Measurements from ENCODE around the gene FOLR2. TPM values are rescaled to one million over a fixed set of nuclear protein-coding genes. Genes with fewer than 3 reads are reported as not detected.
A peak's percentile ranks its signal among the peaks of the same experiment; 100 is the strongest.

The FOLR2 gene
- total RNA-seq, 4 donors from 2014 or later, result 7.3 to 70.3 (median 33.9) TPM

GRCh38 chr11:72230764-72231365 lies 14.3 kb downstream of the FOLR2 start:
- WGBS, 2 donors (ENCODE audit: low coverage in 1 of 2), result 90 to 93% methylated on average over 3 to 8 of the region's 18 CpGs
- no peak for TF ChIP-seq CTCF (IDR thresholded peaks at IDR 0.05)
- no peak for TF ChIP-seq EP300 (IDR thresholded peaks at IDR 0.05)
- no peak for TF ChIP-seq POLR2A (IDR thresholded peaks at IDR 0.05)
- no peak for TF ChIP-seq POLR2AphosphoS5 (IDR thresholded peaks at IDR 0.05)
- H3K27ac ChIP-seq, result peak overlapping the region in 1 of 4 donors; percentile 11
- no peak overlapping the region for H3K4me3 ChIP-seq
- ATAC-seq, result no peak
- no peaks in the 10 kb centered on the region for H3K27me3 ChIP-seq
- H3K4me1 ChIP-seq, result peaks cover 0 to 74% (median 15%) of the 10 kb centered on the region in 3 donors
- peaks cover 0 to 84% of the 10 kb centered on the region in 2 donors for H3K36me3 ChIP-seq
- no peaks in the 10 kb centered on the region for H3K9me3 ChIP-seq

- peaks cover 0 to 74% (median 10%) of the 10 kb centered on the region in 3 donors for H3K4me1 ChIP-seq
- H3K27ac ChIP-seq, result peak overlapping the region in 2 of 4 donors; percentile 48
- no peak for TF ChIP-seq POLR2AphosphoS5 (IDR thresholded peaks at IDR 0.05)
- TF ChIP-seq POLR2A (IDR thresholded peaks at IDR 0.05), result no peak
- no peak for TF ChIP-seq CTCF (IDR thresholded peaks at IDR 0.05)
- TF ChIP-seq EP300 (IDR thresholded peaks at IDR 0.05), result no peak
- H3K9me3 ChIP-seq, result no peaks in the 10 kb centered on the region
- 75 to 80% methylated on average over 2 of the region's 9 CpGs for WGBS, 2 donors (ENCODE audit: low coverage in 1 of 2)
- no peak overlapping the region for H3K4me3 ChIP-seq
- no peak for ATAC-seq
- peaks cover 0 to 91% of the 10 kb centered on the region in 2 donors for H3K36me3 ChIP-seq
- no peaks in the 10 kb centered on the region for H3K27me3 ChIP-seq
These were observed 15.0 kb downstream of the FOLR2 start for GRCh38 chr11:72231396-72232259.

GRCh38 chr11:72232260-72233055 lies 15.9 kb downstream of the FOLR2 start:
- H3K27ac ChIP-seq, result peak overlapping the region in 3 of 4 donors; percentile 48
- TF ChIP-seq CTCF (IDR thresholded peaks at IDR 0.05) (no peak), POLR2AphosphoS5 (IDR thresholded peaks at IDR 0.05) (no peak)
- H3K27me3 ChIP-seq, result no peaks in the 10 kb centered on the region
- no peak for ATAC-seq
- no peak overlapping the region for H3K4me3 ChIP-seq
- H3K9me3 ChIP-seq, result no peaks in the 10 kb centered on the region
- peaks cover 0 to 98% of the 10 kb centered on the region in 2 donors for H3K36me3 ChIP-seq
- 86 to 95% methylated on average over 11 to 14 of the region's 18 CpGs for WGBS, 2 donors (ENCODE audit: low coverage in 1 of 2)
- H3K4me1 ChIP-seq, result peaks cover 0 to 74% (median 12%) of the 10 kb centered on the region in 3 donors

GRCh38 chr11:72233056-72233772 lies 16.6 kb downstream of the FOLR2 start:
- no peak for TF ChIP-seq POLR2AphosphoS5 (IDR thresholded peaks at IDR 0.05)
- TF ChIP-seq POLR2A (IDR thresholded peaks at IDR 0.05), result no peak
- TF ChIP-seq EP300 (IDR thresholded peaks at IDR 0.05), result no peak
- no peak for TF ChIP-seq CTCF (IDR thresholded peaks at IDR 0.05)
- Histone ChIP-seq H3K36me3 (peaks cover 0 to 100% of the 10 kb centered on the region in 2 donors), H3K27ac (peak overlapping the region in 3 of 4 donors; percentile 48), H3K4me1 (peaks cover 0 to 74% (median 15%) of the 10 kb centered on the region in 3 donors), H3K27me3 (no peaks in the 10 kb centered on the region), H3K9me3 (no peaks in the 10 kb centered on the region), H3K4me3 (no peak overlapping the region)
- 70 to 100% methylated on average over 2 of the region's 13 CpGs for WGBS, 2 donors (ENCODE audit: low coverage in 1 of 2)
- ATAC-seq, result no peak

Measured in gastroesophageal sphincter (tissue), 4 donors.